NCI-H1092 treated with DMSO at 0.1 percent for 48 hours (cell line): ENCODE results near the gene ADAMTS2.
"Not testable (repeated sequence)": the region's sequence is repeated elsewhere in the genome, so short reads cannot be mapped to it uniquely, and the experiment has no call there.

ENCODE experiments used
- DNase-seq: peaks from one replicate; lab custom pipeline; 2025; lab: John Stamatoyannopoulos, UW

ADAMTS2 gene

DNA sequence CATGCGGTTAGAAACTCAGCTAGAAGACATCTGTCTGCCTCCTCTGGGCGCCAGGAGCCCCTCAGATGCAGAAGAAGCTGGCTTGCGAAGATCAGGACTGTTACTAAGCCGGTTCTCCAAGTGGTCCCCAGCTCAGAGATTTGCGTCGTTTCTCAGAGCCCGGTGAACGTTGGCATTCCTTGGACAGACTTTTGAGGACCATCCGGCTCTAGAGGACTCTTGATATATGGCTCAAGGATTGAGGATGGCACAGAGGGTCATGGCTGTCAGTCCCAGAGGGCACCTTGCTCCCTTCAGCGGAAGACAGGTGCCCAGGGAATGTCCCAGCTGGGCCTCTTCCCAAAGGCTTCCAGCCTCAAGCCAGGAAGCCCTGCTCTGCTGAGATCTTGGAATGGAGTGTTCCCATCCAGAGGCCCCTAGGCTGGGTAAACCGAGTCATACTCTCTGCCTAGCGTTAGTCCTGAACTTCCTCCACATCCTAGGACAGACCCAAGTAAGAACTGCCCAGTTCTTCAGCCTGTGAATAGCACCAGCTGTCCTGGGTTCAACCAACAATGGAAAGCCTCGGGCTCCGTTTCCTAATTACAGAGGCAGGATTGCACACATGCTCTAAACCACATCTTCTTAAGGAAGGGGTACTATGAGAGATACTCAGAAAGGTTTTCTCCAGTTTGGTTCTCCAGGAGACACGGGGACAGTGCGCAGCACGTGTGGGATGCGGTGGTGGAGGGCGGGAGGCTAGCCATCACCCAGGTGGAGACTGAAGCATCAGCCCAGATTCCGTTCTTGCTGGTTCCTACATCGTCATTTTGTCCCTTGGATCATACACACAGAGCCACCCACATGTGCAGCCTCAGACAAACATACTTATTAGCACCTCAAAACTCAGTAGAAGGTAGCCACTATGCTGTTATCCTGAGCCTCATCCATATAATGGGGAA lies 233.7 kb downstream of the ADAMTS2 start:
- no peak for DNase-seq

DNA sequence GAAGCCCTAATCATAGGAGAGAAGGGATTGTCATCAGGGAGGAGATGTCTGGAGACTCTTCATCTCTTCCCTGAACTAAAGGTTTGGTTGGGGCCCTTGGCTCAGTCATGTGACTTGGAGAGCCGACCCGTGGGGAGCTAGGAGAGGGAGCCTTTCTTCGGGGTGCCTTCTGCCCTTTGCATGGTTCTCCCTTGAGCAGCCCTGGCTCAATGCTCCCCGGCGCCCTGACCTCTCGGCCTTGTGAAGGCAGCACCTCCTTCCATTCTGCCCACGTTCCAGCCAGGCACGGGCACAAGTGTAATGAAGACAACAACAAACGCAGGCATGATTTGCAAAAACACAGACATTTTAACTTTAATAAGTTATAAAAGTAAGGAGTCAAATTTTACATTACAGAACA lies 234.7 kb downstream of the ADAMTS2 start:
- DNase-seq: no peak

GRCh38 chr5:179101282-179101681 lies 244.0 kb downstream of the ADAMTS2 start:
- not testable (repeated sequence) for DNase-seq

DNA sequence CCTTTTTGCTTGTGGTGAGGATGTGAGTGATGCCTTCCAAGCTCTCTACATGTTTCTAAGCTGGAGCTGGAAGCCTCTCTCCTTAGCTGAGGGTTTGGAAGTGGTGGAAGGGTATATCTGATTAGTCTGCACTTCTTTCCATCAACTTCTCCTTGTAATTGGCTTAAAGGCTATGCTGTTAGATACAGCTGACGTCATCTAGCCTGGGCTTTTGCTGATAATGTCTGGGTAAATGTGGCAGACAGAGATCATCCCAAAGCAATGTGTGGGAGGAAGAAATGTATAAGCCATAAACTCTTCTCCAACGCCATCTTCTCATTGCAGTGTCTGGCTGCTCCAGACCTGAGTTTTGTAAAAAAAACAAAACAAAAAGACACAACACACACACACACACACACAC lies 255.8 kb downstream of the ADAMTS2 start:
- no peak for DNase-seq

- DNase-seq: no peak
Observed at GRCh38 chr5:179080724-179081123, 264.5 kb downstream of the ADAMTS2 start.

DNA sequence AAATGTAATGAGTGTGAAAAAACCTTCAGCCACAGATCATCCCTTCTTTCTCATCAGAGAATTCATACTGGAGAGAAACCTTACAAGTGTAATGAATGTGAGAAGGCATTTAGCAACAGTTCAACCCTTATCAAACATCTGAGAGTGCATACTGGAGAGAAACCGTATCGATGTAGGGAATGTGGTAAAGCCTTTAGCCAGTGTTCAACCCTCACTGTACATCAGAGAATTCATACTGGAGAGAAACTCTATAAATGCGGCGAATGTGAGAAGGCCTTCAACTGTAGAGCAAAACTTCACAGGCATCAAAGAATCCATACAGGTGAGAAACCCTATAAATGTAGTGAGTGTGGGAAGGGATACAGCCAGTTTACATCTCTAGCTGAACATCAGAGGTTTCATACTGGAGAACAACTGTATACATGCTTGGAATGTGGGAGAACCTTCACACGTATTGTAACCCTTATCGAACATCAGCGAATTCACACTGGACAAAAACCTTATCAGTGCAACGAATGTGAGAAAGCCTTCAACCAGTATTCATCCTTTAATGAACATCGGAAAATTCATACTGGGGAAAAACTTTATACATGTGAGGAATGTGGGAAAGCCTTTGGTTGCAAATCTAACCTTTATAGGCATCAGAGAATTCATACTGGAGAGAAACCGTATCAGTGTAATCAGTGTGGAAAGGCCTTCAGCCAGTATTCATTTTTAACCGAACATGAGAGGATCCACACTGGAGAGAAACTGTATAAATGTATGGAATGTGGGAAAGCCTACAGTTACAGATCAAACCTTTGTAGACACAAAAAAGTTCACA lies 265.9 kb downstream of the ADAMTS2 start:
- no peak for DNase-seq

- DNase-seq: no peak
Observed at GRCh38 chr5:179065703-179066102, 279.6 kb downstream of the ADAMTS2 start.

GRCh38 chr5:179061025-179061424 lies 284.2 kb downstream of the ADAMTS2 start:
- no peak for DNase-seq
